NCI-H2081 (cell line): ENCODE measurements around the gene PSMD13.
A peak's percentile ranks its signal among the peaks of the same experiment; 100 is the strongest.
"Not testable (repeated sequence)": the region's sequence is repeated elsewhere in the genome, so short reads cannot be mapped to it uniquely, and the experiment has no call there.

Source experiments
- DNase-seq, 2 experiments: peaks; one replicate each; lab custom pipeline; 2025; lab: John Stamatoyannopoulos, UW

PSMD13 gene

DNA sequence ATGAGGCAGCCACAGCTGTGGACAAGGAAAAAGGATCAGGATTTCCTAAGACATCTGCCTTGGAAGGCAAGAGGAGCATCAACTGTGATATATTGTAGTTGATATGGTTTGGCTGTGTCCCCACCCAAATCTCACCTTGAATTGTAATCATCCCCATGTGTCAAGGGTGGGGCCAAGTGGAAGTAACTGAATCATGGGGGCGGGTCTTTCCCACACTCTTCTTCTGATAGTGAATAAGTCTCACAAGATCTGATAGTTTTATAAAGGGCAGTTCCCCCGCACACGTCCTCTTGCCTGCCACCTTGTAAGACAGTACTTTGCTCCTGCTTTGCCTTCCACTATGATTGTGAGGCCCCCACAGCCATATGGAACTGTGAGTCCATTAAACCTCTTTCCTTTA is 19.1 kb upstream of the PSMD13 start:
- no peak for DNase-seq

- no peak for DNase-seq
Observed at GRCh38 chr11:218815-219593, 17.8 kb upstream of the PSMD13 start.

DNA sequence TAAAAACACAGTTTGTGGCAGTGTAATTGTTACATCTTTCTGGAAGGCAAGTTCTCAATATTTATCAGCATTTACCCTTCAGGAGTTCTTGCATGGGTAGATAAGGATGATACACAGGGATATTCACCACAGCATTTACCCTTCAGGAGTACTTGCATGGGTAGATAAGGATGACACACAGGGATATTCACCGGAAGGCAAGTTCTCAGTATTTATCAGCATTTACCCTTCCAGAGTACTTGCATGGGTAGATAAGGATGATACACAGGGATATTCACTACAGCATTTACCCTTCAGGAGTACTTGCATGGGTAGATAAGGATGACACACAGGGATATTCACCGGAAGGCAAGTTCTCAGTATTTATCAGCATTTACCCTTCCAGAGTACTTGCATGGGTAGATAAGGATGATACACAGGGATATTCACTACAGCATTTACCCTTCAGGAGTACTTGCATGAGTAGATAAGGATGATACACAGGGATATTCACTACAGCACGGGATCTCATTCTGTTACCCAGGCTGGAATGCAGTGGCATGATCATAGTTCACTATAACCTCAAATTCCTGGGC is 16.0 kb upstream of the PSMD13 start:
- DNase-seq: not testable (repeated sequence)

DNA sequence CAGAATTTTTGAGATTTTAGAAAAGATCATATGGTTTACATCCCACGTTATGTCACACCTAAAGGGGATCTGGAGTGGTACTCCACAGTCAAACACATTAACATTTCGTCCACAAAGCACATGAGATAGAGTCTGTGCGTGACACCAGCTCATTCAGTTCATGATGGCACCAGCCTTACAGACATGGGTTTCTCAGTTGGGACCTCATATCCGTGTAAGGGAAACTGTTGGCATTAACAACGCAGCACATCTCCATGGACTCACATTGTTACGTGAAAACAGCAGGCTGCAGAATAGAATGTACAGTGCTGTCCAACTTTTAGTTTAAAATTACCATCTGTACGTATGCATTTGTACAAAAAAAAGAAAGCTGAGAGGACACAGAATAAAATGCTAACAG is 15.2 kb upstream of the PSMD13 start:
- no peak for DNase-seq

DNA sequence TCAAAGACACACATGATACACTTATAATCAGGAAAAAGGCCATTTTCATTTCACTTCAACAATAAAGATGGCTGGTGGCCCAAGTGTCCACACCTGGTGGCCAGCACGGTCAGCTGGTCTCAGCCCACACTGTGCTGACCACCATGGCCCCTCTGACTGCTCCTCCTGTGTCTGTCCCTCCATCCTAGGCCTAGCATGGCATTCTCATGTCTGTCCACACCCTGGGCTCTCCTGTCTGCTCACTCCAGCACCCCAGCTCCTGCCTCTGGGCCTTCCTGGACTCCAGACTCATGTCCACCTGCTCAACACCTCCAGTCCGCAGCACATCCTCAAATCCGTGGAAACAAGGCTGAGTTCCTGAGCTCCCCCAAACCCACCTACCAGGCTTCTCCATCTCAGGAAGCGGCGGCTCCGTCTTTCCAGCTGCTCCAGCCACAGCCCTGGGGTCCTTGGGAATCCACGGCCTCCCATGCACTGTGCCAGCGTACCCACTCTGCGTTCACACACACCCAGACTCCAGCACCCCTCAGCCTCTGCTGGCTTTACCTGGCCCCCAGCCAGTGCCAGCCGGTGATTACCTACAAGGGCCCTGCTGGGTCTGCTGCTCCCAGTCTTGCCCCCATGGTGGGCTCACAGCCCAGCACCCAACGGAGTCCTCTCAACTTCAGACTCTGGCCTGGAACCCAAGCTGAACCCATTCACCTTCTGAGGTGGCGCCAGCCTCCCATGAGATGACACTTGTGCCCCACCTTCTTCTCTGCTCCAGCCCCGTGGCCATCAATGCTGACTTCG is 14.6 kb upstream of the PSMD13 start:
- no peak for DNase-seq

DNA sequence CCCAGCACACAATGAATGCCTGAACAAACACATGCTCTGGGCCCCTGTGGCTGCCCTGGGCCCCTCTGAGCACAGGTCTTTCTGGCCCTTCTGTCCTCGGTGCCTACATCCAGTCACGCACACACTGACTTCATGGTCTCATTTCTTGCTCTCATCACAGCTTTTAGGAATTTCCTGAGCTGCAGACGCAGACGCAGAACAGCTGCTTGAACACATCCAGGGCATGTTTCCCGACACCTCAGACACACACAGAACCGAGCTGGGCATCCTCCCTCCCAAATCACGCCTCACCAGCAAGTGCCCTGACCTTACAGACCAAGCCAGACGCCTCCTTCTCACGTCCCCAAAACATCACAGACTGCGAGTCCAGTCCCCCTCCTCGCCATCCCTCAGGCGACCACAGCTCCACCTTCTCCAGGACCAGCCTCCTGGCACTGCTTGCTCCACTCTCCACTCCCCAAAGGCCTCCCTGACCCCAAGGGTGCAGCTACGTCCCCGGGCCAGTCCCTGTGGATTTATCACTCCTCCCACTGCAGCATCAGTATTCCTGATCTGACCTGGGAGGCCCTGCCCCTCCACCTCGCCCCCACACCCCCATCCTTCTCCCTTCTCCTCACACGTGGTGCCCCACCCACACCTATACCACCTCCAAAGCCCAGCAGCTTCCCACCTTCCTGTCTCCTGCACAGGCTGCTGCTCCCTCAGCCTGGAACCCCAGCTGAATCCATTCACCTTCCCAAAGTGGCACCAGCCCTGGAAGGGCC is 13.6 kb upstream of the PSMD13 start:
- DNase-seq: no peak

GRCh38 chr11:223884-224283 is 12.9 kb upstream of the PSMD13 start:
- no peak for DNase-seq

- DNase-seq: no peak
Observed at GRCh38 chr11:224424-224823, 12.4 kb upstream of the PSMD13 start.

GRCh38 chr11:225734-226453 is 10.9 kb upstream of the PSMD13 start:
- no peak for DNase-seq

GRCh38 chr11:227824-228379 is 8.9 kb upstream of the PSMD13 start:
- DNase-seq: no peak

- no peak for DNase-seq
Observed at GRCh38 chr11:230431-230830, 6.3 kb upstream of the PSMD13 start.

- no peak for DNase-seq
Observed at GRCh38 chr11:232783-233565, 3.8 kb upstream of the PSMD13 start.

- no peak for DNase-seq
Observed at GRCh38 chr11:235180-235579, 1.6 kb upstream of the PSMD13 start.

DNA sequence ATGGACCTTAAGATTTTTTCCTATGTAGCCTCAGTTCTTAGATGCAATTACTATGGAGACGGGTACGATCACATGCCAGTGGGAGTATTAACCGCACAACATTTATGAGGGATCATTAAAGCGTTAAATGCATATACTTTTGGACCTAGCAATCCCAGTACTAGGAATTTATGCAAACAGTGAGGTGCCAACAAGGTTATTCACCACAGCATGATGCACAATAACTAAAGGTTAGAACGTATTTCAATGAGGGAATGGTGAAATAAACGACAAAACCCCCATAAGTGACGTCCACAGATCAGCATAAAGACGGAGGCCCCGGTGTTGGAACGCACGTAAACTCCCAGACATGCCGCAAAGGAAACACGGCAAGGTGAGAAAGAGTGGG is 1.2 kb upstream of the PSMD13 start:
- DNase-seq: peak in 1 of 2 experiments; percentile 44

- peak; percentile 81 to 85 for DNase-seq
Observed at GRCh38 chr11:235997-236773, 591 bp upstream of the PSMD13 start, which contains the start of gene SIRT3. TSS of gene SIRT3 (minus strand) at chr11:236342. CDS start at chr11:236328, 14 bp downstream.

- not testable (repeated sequence) for DNase-seq
Observed at GRCh38 chr11:238346-238745, 1.6 kb downstream of the PSMD13 start.

- DNase-seq: no peak
Observed at GRCh38 chr11:240315-240714, 3.5 kb downstream of the PSMD13 start.

- no peak for DNase-seq
Observed at GRCh38 chr11:241634-242033, 4.9 kb downstream of the PSMD13 start.

GRCh38 chr11:244376-244775 is 7.6 kb downstream of the PSMD13 start:
- no peak for DNase-seq

GRCh38 chr11:249062-249461 is 12.3 kb downstream of the PSMD13 start:
- DNase-seq: no peak
